Activated CD4-positive, alpha-beta memory T cell treated with anti-CD3 and anti-CD28 coated beads for 36 hours (primary cell): ENCODE results near the gene IL31RA. TPM values are rescaled to one million over a fixed set of nuclear protein-coding genes. Genes with fewer than 3 reads are reported as not detected.

Experiments used
- CTCF ChIA-PET: fragments of 350-600 bp; sonication (Branson Sonifier 250); formaldehyde crosslinking; loops from one replicate; lab custom pipeline; 2021; ENCODE audit warnings: antibody characterized with exemption, inconsistent platforms; lab: Charles Lee
- POLR2A ChIA-PET: fragments of 350-600 bp; sonication (Branson Sonifier 250); formaldehyde crosslinking; loops from one replicate; lab custom pipeline; 2021; ENCODE audit warnings: antibody characterized with exemption; lab: Charles Lee
- DNase-seq: peaks from one replicate; pipeline ENCODE4 v3.0.0-alpha.2; 2020
- H3K27ac Mint-ChIP-seq: one replicate; pipeline ENCODE4 v1.8.0; 2021; ENCODE audit warnings: mixed read lengths
- H3K27me3 Mint-ChIP-seq: one replicate; pipeline ENCODE4 v1.8.0; 2021; ENCODE audit warnings: mixed read lengths
- H3K36me3 Mint-ChIP-seq: one replicate; pipeline ENCODE4 v1.8.0; 2021; ENCODE audit warnings: mixed read lengths
- H3K4me1 Mint-ChIP-seq: one replicate; pipeline ENCODE4 v1.8.0; 2021; ENCODE audit warnings: low read depth, mixed read lengths
- H3K4me3 Mint-ChIP-seq: one replicate; pipeline ENCODE4 v1.8.0; 2021; ENCODE audit warnings: mild to moderate bottlenecking, mixed read lengths
- H3K9me3 Mint-ChIP-seq: one replicate; pipeline ENCODE4 v1.8.0; 2021; ENCODE audit warnings: mixed read lengths
- intact Hi-C: fragments of 100-400 bp; cut with micrococcal nuclease; formaldehyde crosslinking; loops from one replicate; pipeline ENCODE4 v1.15.1; 2023
- total RNA-seq, 2 experiments: library from RNA; stranded (reverse); gene quantifications; one replicate each; pipeline ENCODE4 v1.2.3, GENCODE V29; 2021

IL31RA gene
- total RNA-seq, 2 experiments from 2014 or later = 0.21 to 0.29 TPM

DNA sequence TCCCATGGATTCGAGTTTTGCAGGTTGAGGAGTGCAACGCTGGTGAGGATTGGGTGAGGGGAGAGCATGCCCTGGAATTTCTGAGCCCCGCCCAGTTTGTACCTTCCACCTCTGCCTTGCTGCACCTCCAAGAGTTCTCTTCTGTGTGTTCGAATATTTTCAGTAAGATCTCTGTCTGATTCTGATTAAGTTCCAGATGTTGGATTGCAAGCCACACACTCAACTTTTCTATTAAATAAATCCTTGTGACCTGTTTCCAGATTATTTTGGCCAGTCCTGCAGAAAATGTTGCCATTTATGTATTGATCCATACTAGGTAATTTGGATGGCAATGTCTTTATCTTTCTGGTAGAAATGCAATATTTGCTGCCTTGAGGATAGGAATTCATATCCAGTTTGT lies 54.1 kb downstream of the IL31RA start:
- Mint-ChIP-seq H3K4me3 (no peak overlapping the region), H3K36me3 (no peaks in the 10 kb centered on the region), H3K27me3 (peaks cover 2% of the 10 kb centered on the region), H3K9me3 (no peaks in the 10 kb centered on the region), H3K4me1 (peaks cover 29% of the 10 kb centered on the region), H3K27ac (no peak overlapping the region)
- no peak for DNase-seq
- ChIA-PET POLR2A (no interaction called here), CTCF (no interaction called here)
- intact Hi-C loops = no loop called here

- H3K4me3 Mint-ChIP-seq = no peak overlapping the region
- peaks cover 2% of the 10 kb centered on the region for H3K27me3 Mint-ChIP-seq
- DNase-seq = no peak
- POLR2A ChIA-PET = no interaction called here
- H3K9me3 Mint-ChIP-seq = no peaks in the 10 kb centered on the region
- H3K36me3 Mint-ChIP-seq = no peaks in the 10 kb centered on the region
- H3K4me1 Mint-ChIP-seq = peaks cover 21% of the 10 kb centered on the region
- CTCF ChIA-PET = interaction anchor here (0.8 kb wide), 1 partner anchor 358 kb away, joined by 3 read pairs; no protein-coding TSS in a partner anchor
- intact Hi-C loops = no loop called here
- H3K27ac Mint-ChIP-seq = no peak overlapping the region
Measured at GRCh38 chr5:55907927-55908326, 56.8 kb downstream of the IL31RA start.

- no peak overlapping the region for H3K4me3 Mint-ChIP-seq
- no peaks in the 10 kb centered on the region for H3K9me3 Mint-ChIP-seq
- ChIA-PET POLR2A (no interaction called here), CTCF (no interaction called here)
- H3K27me3 Mint-ChIP-seq = peaks cover 2% of the 10 kb centered on the region
- intact Hi-C loops = no loop called here
- H3K4me1 Mint-ChIP-seq = peaks cover 12% of the 10 kb centered on the region
- no peak for DNase-seq
- H3K36me3 Mint-ChIP-seq = no peaks in the 10 kb centered on the region
- H3K27ac Mint-ChIP-seq = no peak overlapping the region
Measured at GRCh38 chr5:55908804-55909203, 57.6 kb downstream of the IL31RA start.

GRCh38 chr5:55911784-55912653 lies 60.9 kb downstream of the IL31RA start:
- Mint-ChIP-seq H3K4me3 (no peak overlapping the region), H3K9me3 (no peaks in the 10 kb centered on the region), H3K27ac (no peak overlapping the region), H3K27me3 (no peaks in the 10 kb centered on the region), H3K36me3 (no peaks in the 10 kb centered on the region), H3K4me1 (no peaks in the 10 kb centered on the region)
- POLR2A ChIA-PET = interaction anchor here (0.5 to 0.7 kb wide), 2 partner anchors 61 to 168 kb away, joined by 3 to 4 read pairs; no protein-coding TSS in a partner anchor
- CTCF ChIA-PET = interaction anchor here (0.7 to 1.0 kb wide), 2 partner anchors 25 to 88 kb away, joined by 3 read pairs; no protein-coding TSS in a partner anchor
- DNase-seq = no peak
- intact Hi-C loops = no loop called here

- H3K4me1 Mint-ChIP-seq = peaks cover 7% of the 10 kb centered on the region
- no peaks in the 10 kb centered on the region for H3K36me3 Mint-ChIP-seq
- no peak overlapping the region for H3K4me3 Mint-ChIP-seq
- no peak overlapping the region for H3K27ac Mint-ChIP-seq
- intact Hi-C loops = no loop called here
- CTCF ChIA-PET = interaction anchor here (0.9 kb wide), 1 partner anchor 23 kb away, joined by 3 read pairs; no protein-coding TSS in a partner anchor
- DNase-seq = no peak
- H3K9me3 Mint-ChIP-seq = no peaks in the 10 kb centered on the region
- POLR2A ChIA-PET = interaction anchor here (0.9 kb wide), 1 partner anchor 9 kb away, joined by 3 read pairs; no protein-coding TSS in a partner anchor
- no peaks in the 10 kb centered on the region for H3K27me3 Mint-ChIP-seq
Measured at GRCh38 chr5:55913466-55914413, 62.6 kb downstream of the IL31RA start.

GRCh38 chr5:55914971-55915370 lies 63.8 kb downstream of the IL31RA start:
- CTCF ChIA-PET = no interaction called here
- Mint-ChIP-seq H3K27me3 (no peaks in the 10 kb centered on the region), H3K9me3 (no peaks in the 10 kb centered on the region), H3K36me3 (no peaks in the 10 kb centered on the region), H3K4me3 (no peak overlapping the region), H3K4me1 (peaks cover 14% of the 10 kb centered on the region), H3K27ac (no peak overlapping the region)
- intact Hi-C loops = loop anchor here (5.0 kb wide), 1 partner anchor 48 kb away; no protein-coding TSS in a partner anchor
- POLR2A ChIA-PET = no interaction called here
- no peak for DNase-seq

DNA sequence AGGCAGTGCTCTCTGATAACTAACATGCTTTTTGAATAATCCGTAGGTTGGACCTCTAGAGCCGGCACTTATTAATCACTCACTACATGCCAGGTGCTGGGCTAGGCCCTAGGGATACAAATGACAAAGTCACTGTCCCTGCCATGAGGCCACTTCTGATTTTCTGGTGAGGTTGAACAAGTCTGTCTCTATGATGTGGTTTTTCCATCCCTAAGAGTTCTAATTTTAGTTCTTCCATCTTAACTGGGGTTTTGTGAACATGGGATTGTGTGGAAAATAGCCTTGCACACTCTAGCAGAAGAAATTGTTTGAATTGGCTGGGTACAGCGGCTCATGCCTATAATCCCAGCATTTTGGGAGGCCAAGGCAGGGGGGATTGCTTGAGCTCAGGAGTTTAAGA lies 64.6 kb downstream of the IL31RA start:
- no peak overlapping the region for H3K27ac Mint-ChIP-seq
- H3K4me3 Mint-ChIP-seq = no peak overlapping the region
- POLR2A ChIA-PET = no interaction called here
- DNase-seq = no peak
- H3K9me3 Mint-ChIP-seq = no peaks in the 10 kb centered on the region
- H3K27me3 Mint-ChIP-seq = no peaks in the 10 kb centered on the region
- intact Hi-C loops = loop anchor here (5.0 kb wide), 1 partner anchor 48 kb away; no protein-coding TSS in a partner anchor
- peaks cover 15% of the 10 kb centered on the region for H3K4me1 Mint-ChIP-seq
- H3K36me3 Mint-ChIP-seq = no peaks in the 10 kb centered on the region
- CTCF ChIA-PET = no interaction called here

DNA sequence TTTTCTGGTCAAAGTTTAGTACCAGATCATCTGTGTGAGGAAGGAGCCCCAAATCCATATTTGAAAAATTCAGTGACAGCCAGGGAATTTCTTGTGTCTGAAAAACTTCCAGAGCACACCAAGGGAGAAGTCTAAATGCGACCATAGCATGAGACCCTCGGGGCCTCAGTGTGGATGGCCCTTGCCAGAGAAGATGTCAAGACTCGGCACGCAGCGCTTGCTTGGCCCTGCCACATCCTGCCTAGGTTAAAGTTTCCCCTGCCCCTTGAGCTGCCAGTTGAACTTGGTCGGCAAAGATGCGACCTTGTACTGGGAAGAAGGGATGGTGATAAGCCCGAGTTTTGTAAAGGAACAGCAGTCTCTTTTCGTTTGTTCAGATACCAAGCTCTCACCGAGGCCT lies 65.8 kb downstream of the IL31RA start:
- Mint-ChIP-seq H3K36me3 (no peaks in the 10 kb centered on the region), H3K9me3 (no peaks in the 10 kb centered on the region), H3K27me3 (no peaks in the 10 kb centered on the region), H3K4me3 (no peak overlapping the region), H3K27ac (no peak overlapping the region), H3K4me1 (peaks cover 15% of the 10 kb centered on the region)
- ChIA-PET POLR2A (no interaction called here), CTCF (interaction anchor here (0.7 kb wide), 1 partner anchor 18 kb away, joined by 5 read pairs; no protein-coding TSS in a partner anchor)
- DNase-seq = no peak
- intact Hi-C loops = loop anchor here (5.0 kb wide), 1 partner anchor 50 kb away; no protein-coding TSS in a partner anchor

GRCh38 chr5:55917402-55918086 lies 66.4 kb downstream of the IL31RA start:
- no peak overlapping the region for H3K27ac Mint-ChIP-seq
- H3K36me3 Mint-ChIP-seq = no peaks in the 10 kb centered on the region
- H3K27me3 Mint-ChIP-seq = no peaks in the 10 kb centered on the region
- peaks cover 15% of the 10 kb centered on the region for H3K4me1 Mint-ChIP-seq
- CTCF ChIA-PET = no interaction called here
- DNase-seq = no peak
- POLR2A ChIA-PET = no interaction called here
- H3K4me3 Mint-ChIP-seq = no peak overlapping the region
- H3K9me3 Mint-ChIP-seq = no peaks in the 10 kb centered on the region
- intact Hi-C loops = loop anchor here (5.0 kb wide), 1 partner anchor 50 kb away; no protein-coding TSS in a partner anchor

GRCh38 chr5:55918087-55919035 lies 67.2 kb downstream of the IL31RA start:
- Mint-ChIP-seq H3K4me1 (peaks cover 22% of the 10 kb centered on the region), H3K4me3 (no peak overlapping the region), H3K27me3 (no peaks in the 10 kb centered on the region), H3K36me3 (no peaks in the 10 kb centered on the region), H3K9me3 (no peaks in the 10 kb centered on the region), H3K27ac (no peak overlapping the region)
- intact Hi-C loops = loop anchor here (5.0 kb wide), 1 partner anchor 51 kb away; no protein-coding TSS in a partner anchor
- CTCF ChIA-PET = no interaction called here
- POLR2A ChIA-PET = no interaction called here
- DNase-seq = peak; percentile 34
